HT1080 (cell line): ENCODE measurements around the gene PBXIP1. TPM values are rescaled to one million over a fixed set of nuclear protein-coding genes. Genes with fewer than 3 reads are reported as not detected.
A peak's percentile ranks its signal among the peaks of the same experiment; 100 is the strongest.
"Not testable (repeated sequence)": the region's sequence is repeated elsewhere in the genome, so short reads cannot be mapped to it uniquely, and the experiment has no call there.

Experiments
- DNase-seq: peaks from one replicate; pipeline ENCODE4 v3.0.0-alpha.2; 2015; ENCODE audit warnings: low read depth
- total RNA-seq: library from RNA; depleted of rRNA; stranded (reverse); fragments of >200 nt; shearing (Covaris generic); gene quantifications from 2 replicates; pipeline ENCODE4 v1.2.3, GENCODE V29; 2014

PBXIP1 gene
- total RNA-seq, 1 experiment from 2014 or later, result 13.9 TPM

GRCh38 chr1:154995301-154995983 lies 39.5 kb upstream of the PBXIP1 start:
- DNase-seq, result peak; percentile 69

GRCh38 chr1:154994591-154994990 lies 38.7 kb upstream of the PBXIP1 start:
- no peak for DNase-seq

GRCh38 chr1:154994269-154994587 lies 38.3 kb upstream of the PBXIP1 start:
- no peak for DNase-seq

- DNase-seq, result no peak
These were observed 37.8 kb upstream of the PBXIP1 start, which contains the start of gene LENEP for GRCh38 chr1:154993572-154994268. Gene LENEP (plus strand): TSS chr1:154993586. CDS start chr1:154993608, 22 bp downstream.

GRCh38 chr1:154992721-154993571 lies 37.0 kb upstream of the PBXIP1 start:
- peak; percentile 69 for DNase-seq

- no peak for DNase-seq
These were observed 34.4 kb upstream of the PBXIP1 start for GRCh38 chr1:154990276-154990675.

- no peak for DNase-seq
These were observed 33.4 kb upstream of the PBXIP1 start for GRCh38 chr1:154989195-154989860.

- DNase-seq, result no peak
These were observed 32.4 kb upstream of the PBXIP1 start for GRCh38 chr1:154988058-154988954.

GRCh38 chr1:154987326-154987725 lies 31.4 kb upstream of the PBXIP1 start:
- DNase-seq, result no peak

- DNase-seq, result not testable (repeated sequence)
These were observed 30.8 kb upstream of the PBXIP1 start for GRCh38 chr1:154986736-154987135.

- no peak for DNase-seq
These were observed 28.0 kb upstream of the PBXIP1 start for GRCh38 chr1:154983776-154984466.

- DNase-seq, result peak; percentile 100
These were observed 27.2 kb upstream of the PBXIP1 start, which contains the start of gene FLAD1 for GRCh38 chr1:154982897-154983648. Gene FLAD1 (plus strand): TSS chr1:154983344. CDS start chr1:154983695, 351 bp downstream.

- DNase-seq, result no peak
These were observed 26.4 kb upstream of the PBXIP1 start for GRCh38 chr1:154982341-154982740.

- no peak for DNase-seq
These were observed 22.5 kb upstream of the PBXIP1 start for GRCh38 chr1:154978360-154978759.

- DNase-seq, result not testable (repeated sequence)
These were observed 21.9 kb upstream of the PBXIP1 start for GRCh38 chr1:154977762-154978161.

- DNase-seq, result peak; percentile 27
These were observed 19.6 kb upstream of the PBXIP1 start for GRCh38 chr1:154975409-154976059.

GRCh38 chr1:154974808-154975408 lies 19.0 kb upstream of the PBXIP1 start:
- DNase-seq, result peak; percentile 91
